Activated CD4-positive, alpha-beta T cell treated with anti-CD3 and anti-CD28 coated beads, Interleukin-2, amount 50 U/mL, for 16 hours (primary cell): ENCODE data around the gene TMEM178B.
"Not testable (repeated sequence)": the region's sequence is repeated elsewhere in the genome, so short reads cannot be mapped to it uniquely, and the experiment has no call there.

ENCODE experiments used
- DNase-seq: peaks from one replicate; pipeline ENCODE4 v3.0.0-alpha.2; 2020

TMEM178B gene

GRCh38 chr7:141144921-141145629 lies 71.2 kb downstream of the TMEM178B start:
- DNase-seq, result no peak

GRCh38 chr7:141145630-141145982 lies 71.7 kb downstream of the TMEM178B start:
- no peak for DNase-seq

GRCh38 chr7:141147482-141147881 lies 73.6 kb downstream of the TMEM178B start:
- DNase-seq, result no peak

- DNase-seq, result no peak
Observed at GRCh38 chr7:141150465-141150864, 76.6 kb downstream of the TMEM178B start.

- no peak for DNase-seq
Observed at GRCh38 chr7:141151746-141152145, 77.9 kb downstream of the TMEM178B start.

GRCh38 chr7:141153231-141153630 lies 79.4 kb downstream of the TMEM178B start:
- DNase-seq, result no peak

- DNase-seq, result no peak
Observed at GRCh38 chr7:141154131-141154732, 80.4 kb downstream of the TMEM178B start.

GRCh38 chr7:141156407-141156806 lies 82.5 kb downstream of the TMEM178B start:
- no peak for DNase-seq

- no peak for DNase-seq
Observed at GRCh38 chr7:141157138-141157765, 83.4 kb downstream of the TMEM178B start.

GRCh38 chr7:141158561-141158960 lies 84.7 kb downstream of the TMEM178B start:
- DNase-seq, result peak; percentile 4

GRCh38 chr7:141160246-141160860 lies 86.5 kb downstream of the TMEM178B start:
- DNase-seq, result no peak

- no peak for DNase-seq
Observed at GRCh38 chr7:141161550-141162535, 88.0 kb downstream of the TMEM178B start.

- DNase-seq, result no peak
Observed at GRCh38 chr7:141165521-141165920, 91.7 kb downstream of the TMEM178B start.

- DNase-seq, result no peak
Observed at GRCh38 chr7:141166926-141167325, 93.1 kb downstream of the TMEM178B start.

- DNase-seq, result no peak
Observed at GRCh38 chr7:141167381-141167964, 93.6 kb downstream of the TMEM178B start.

- DNase-seq, result not testable (repeated sequence)
Observed at GRCh38 chr7:141169157-141169556, 95.3 kb downstream of the TMEM178B start.

GRCh38 chr7:141175728-141176127 lies 101.9 kb downstream of the TMEM178B start:
- DNase-seq, result not testable (repeated sequence)

GRCh38 chr7:141177120-141177519 lies 103.3 kb downstream of the TMEM178B start:
- DNase-seq, result peak; percentile 34

GRCh38 chr7:141178486-141179135 lies 104.7 kb downstream of the TMEM178B start:
- no peak for DNase-seq

- DNase-seq, result no peak
Observed at GRCh38 chr7:141181812-141182211, 107.9 kb downstream of the TMEM178B start.

- no peak for DNase-seq
Observed at GRCh38 chr7:141184532-141185190, 110.8 kb downstream of the TMEM178B start.
